C4-2B (cell line): Measurements from ENCODE around the gene KANK3.
"Not testable (repeated sequence)": the region's sequence is repeated elsewhere in the genome, so short reads cannot be mapped to it uniquely, and the experiment has no call there.

Experiments
- H3K27ac ChIP-seq: fragments of 450-650 bp; 2 replicates; pipeline ENCODE4 v1.5.1; 2017
- CTCF ChIP-seq: fragments of 450-650 bp; conservative IDR thresholded peaks from 2 replicates; pipeline ENCODE4 v1.5.1; 2017; ENCODE audit warnings: mild to moderate bottlenecking
- ZFX ChIP-seq: fragments of 450-650 bp; IDR thresholded peaks from 2 replicates; pipeline ENCODE4 v1.6.1; 2017

The KANK3 gene

DNA sequence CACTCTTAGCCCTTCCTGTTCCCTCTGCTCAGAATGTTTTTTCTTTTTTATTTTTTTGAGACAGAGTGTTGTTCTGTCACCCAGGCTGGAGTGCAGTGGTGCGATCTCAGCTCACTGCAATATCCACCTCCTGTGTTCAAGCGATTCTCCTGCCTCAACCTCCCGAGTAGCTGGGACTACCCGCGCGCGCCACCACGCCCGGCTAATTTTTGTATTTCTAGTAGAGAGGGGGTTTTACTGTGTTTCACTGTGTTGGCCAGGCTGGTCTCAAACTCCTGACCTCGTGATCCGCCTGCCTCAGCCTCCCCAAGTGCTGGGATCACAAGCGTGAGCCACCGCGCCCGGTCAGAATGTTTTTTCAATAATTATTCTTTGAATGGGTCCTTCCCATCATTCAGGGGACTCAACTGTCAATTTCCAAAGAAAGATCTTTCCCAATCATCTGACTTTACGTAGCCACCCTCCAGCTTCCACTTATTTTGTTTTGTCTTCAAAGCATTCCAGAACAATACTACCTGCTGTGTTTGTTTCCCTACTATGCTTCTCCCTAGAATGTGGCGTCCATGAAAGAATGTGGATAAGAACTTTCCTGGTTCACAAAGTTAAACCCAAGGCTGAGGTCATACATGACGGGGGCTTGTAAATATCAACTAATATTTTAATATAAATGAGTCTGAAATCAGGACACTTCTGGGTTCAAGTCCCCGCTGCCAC lies 23.1 kb downstream of the KANK3 start:
- TF ChIP-seq ZFX (no peak), CTCF (no peak)

GRCh38 chr19:8318835-8319234 lies 24.2 kb downstream of the KANK3 start:
- not testable (repeated sequence) for H3K27ac ChIP-seq

More for the DNA sequence above, 23.1 kb downstream of the KANK3 start:
- peak overlapping the region; percentile 96 for H3K27ac ChIP-seq

DNA sequence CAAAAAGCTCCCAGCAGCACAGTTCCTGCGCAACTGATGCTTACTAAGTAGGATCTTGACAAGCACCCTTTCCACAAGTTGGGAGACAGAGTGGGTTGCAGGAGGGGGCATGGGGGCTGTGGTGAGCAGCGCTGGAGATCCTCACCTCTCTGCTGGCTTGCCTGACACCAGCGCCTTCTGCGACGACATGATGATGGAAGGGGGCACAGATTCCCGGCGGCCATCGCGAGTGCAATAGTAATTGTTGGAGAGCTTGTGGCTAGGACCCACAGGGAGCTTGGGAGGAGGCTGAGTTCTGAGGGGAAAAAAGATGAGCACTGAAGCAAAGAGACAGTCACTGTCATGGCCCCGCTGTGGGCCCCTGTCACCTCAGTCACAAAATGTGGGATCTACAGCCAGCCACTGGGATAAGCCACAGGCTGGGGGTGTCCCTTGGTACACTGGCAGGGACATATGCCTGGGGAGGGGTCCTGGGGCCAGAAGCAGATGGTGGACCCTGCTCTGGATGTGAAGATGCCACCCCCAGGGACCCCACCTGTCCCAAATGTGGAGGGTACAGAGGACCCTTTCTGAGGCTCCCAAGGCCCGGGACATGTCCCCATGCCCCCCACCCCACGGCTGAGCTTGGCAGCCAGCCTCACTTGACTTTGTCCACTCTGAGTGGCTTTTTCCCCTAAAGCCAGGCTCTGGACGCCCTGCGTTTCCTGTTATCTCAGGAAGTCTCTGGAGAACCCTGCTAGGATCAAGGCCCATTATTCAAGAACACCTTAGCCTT lies 26.5 kb downstream of the KANK3 start:
- TF ChIP-seq ZFX (no peak), CTCF (no peak)

GRCh38 chr19:8314981-8315640 lies 28.0 kb downstream of the KANK3 start:
- H3K27ac ChIP-seq, result not testable (repeated sequence)

More for the DNA sequence above, 26.5 kb downstream of the KANK3 start:
- H3K27ac ChIP-seq, result no peak overlapping the region

DNA sequence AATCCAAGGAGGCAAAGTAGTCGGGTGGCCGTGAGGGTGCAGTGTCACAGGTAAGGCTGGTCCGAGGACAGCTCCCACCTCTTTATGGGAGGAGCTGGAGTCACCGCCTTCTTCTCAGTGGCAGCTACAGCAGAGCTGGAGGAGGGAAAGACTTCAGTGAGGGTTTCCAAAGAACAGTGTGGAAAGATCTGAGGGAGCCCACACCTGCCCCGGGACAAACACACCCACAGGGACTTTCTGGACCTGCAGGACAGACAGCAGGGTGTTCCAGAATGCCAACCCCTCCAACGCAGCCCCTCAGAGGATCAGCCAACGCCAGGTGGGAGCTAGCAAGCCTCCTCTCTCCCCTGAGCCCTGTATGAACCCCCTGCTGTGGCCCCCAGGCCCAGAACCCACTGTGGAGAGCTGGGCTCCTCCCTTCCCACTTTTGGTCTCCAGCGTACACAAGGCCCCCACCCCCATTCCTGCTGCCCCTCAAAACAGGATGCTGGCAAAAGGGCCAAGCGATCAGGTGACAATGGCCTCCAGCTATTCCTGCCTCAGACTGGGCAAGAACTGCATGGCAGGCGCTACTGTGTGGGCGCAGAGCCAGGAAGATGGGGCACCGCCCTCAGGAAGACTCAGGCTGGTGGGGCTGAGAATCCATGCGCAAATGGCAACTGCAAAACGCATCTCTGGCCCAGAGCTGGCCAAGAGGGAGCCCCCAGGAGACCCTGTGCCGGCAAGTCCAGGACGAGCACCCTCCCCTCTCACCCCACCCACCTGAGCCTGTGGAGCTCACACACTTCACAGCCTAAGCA lies 31.4 kb downstream of the KANK3 start:
- H3K27ac ChIP-seq, result peak overlapping the region; percentile 91
- no peak for TF ChIP-seq ZFX

- peak overlapping the region; percentile 91 for H3K27ac ChIP-seq
- TF ChIP-seq ZFX, result no peak
These were observed 32.6 kb downstream of the KANK3 start for GRCh38 chr19:8310342-8311055.

- H3K27ac ChIP-seq, result peak overlapping the region; percentile 91
- TF ChIP-seq ZFX, result no peak
- TF ChIP-seq CTCF, result no peak
These were observed 34.2 kb downstream of the KANK3 start for GRCh38 chr19:8308891-8309291.

- TF ChIP-seq ZFX (peak; percentile 85; the same call in 1 of the 2 replicates), CTCF (no peak)
- H3K27ac ChIP-seq, result peak within 1 kb of the TSS; percentile 91
These were observed 34.8 kb downstream of the KANK3 start, which contains the start of gene CD320 for GRCh38 chr19:8307965-8308866. CD320 (minus strand) TSS chr19:8308358; CDS start chr19:8308290, 68 bp downstream.
